KOPT-K1 (cell line): ENCODE results near the gene BCL2.
A peak's percentile ranks its signal among the peaks of the same experiment; 100 is the strongest.

ENCODE experiments used
- H3K27ac ChIP-seq: fragments of 200-600 bp; sonication (generic); 2 replicates; pipeline ENCODE4 v1.5.1; 2016; ENCODE audit warnings: antibody characterized with exemption, mild to moderate bottlenecking, low read depth, low read length; ENCODE audit not compliant: poor library complexity, severe bottlenecking
- H3K36me3 ChIP-seq: fragments of 200-600 bp; sonication (generic); 2 replicates; pipeline ENCODE4 v1.5.1; 2017; ENCODE audit warnings: antibody characterized with exemption, mild to moderate bottlenecking, low read length, moderate library complexity; ENCODE audit not compliant: insufficient read depth
- H3K9me3 ChIP-seq: fragments of 200-600 bp; sonication (generic); 2 replicates; pipeline ENCODE4 v1.5.1; 2017; ENCODE audit warnings: antibody characterized with exemption, low read length, mild to moderate bottlenecking; ENCODE audit not compliant: insufficient read depth, poor library complexity, severe bottlenecking

Gene BCL2

GRCh38 chr18:63161032-63161760 is 158.4 kb downstream of the BCL2 start:
- no peaks in the 10 kb centered on the region for H3K36me3 ChIP-seq
- no peaks in the 10 kb centered on the region for H3K9me3 ChIP-seq
- peak overlapping the region; percentile 68 for H3K27ac ChIP-seq

- H3K27ac ChIP-seq = peak overlapping the region; percentile 68
- no peaks in the 10 kb centered on the region for H3K9me3 ChIP-seq
- no peaks in the 10 kb centered on the region for H3K36me3 ChIP-seq
Measured at GRCh38 chr18:63160172-63160995, 159.2 kb downstream of the BCL2 start.

- Histone ChIP-seq H3K36me3 (no peaks in the 10 kb centered on the region), H3K27ac (no peak overlapping the region), H3K9me3 (no peaks in the 10 kb centered on the region)
Measured at GRCh38 chr18:63159590-63159989, 160.0 kb downstream of the BCL2 start.

GRCh38 chr18:63158676-63159291 is 160.8 kb downstream of the BCL2 start:
- no peak overlapping the region for H3K27ac ChIP-seq
- H3K9me3 ChIP-seq = no peaks in the 10 kb centered on the region
- no peaks in the 10 kb centered on the region for H3K36me3 ChIP-seq

- H3K9me3 ChIP-seq = no peaks in the 10 kb centered on the region
- H3K36me3 ChIP-seq = no peaks in the 10 kb centered on the region
- H3K27ac ChIP-seq = peak overlapping the region; percentile 76
Measured at GRCh38 chr18:63158012-63158631, 161.4 kb downstream of the BCL2 start.

GRCh38 chr18:63157293-63158011 is 162.1 kb downstream of the BCL2 start:
- Histone ChIP-seq H3K36me3 (no peaks in the 10 kb centered on the region), H3K9me3 (no peaks in the 10 kb centered on the region), H3K27ac (peak overlapping the region; percentile 76)

- H3K27ac ChIP-seq = peak overlapping the region; percentile 76
- H3K36me3 ChIP-seq = no peaks in the 10 kb centered on the region
- H3K9me3 ChIP-seq = no peaks in the 10 kb centered on the region
Measured at GRCh38 chr18:63155910-63156773, 163.4 kb downstream of the BCL2 start.

GRCh38 chr18:63155169-63155852 is 164.3 kb downstream of the BCL2 start:
- Histone ChIP-seq H3K27ac (peak overlapping the region; percentile 76), H3K9me3 (no peaks in the 10 kb centered on the region), H3K36me3 (no peaks in the 10 kb centered on the region)

- no peaks in the 10 kb centered on the region for H3K36me3 ChIP-seq
- H3K27ac ChIP-seq = peak overlapping the region; percentile 76
- H3K9me3 ChIP-seq = no peaks in the 10 kb centered on the region
Measured at GRCh38 chr18:63154350-63155152, 165.0 kb downstream of the BCL2 start.

GRCh38 chr18:63152791-63153190 is 166.8 kb downstream of the BCL2 start:
- H3K9me3 ChIP-seq = no peaks in the 10 kb centered on the region
- H3K36me3 ChIP-seq = 0 out of 2 replicates have a peak, but pooled peaks cover 3% of the 10 kb centered on the region
- H3K27ac ChIP-seq = peak overlapping the region; percentile 76

- Histone ChIP-seq H3K36me3 (0 out of 2 replicates have a peak, but pooled peaks cover 3% of the 10 kb centered on the region), H3K9me3 (no peaks in the 10 kb centered on the region), H3K27ac (peak overlapping the region; percentile 76)
Measured at GRCh38 chr18:63152096-63152495, 167.5 kb downstream of the BCL2 start.

GRCh38 chr18:63151539-63151938 is 168.0 kb downstream of the BCL2 start:
- Histone ChIP-seq H3K36me3 (0 out of 2 replicates have a peak, but pooled peaks cover 3% of the 10 kb centered on the region), H3K27ac (peak overlapping the region; percentile 76), H3K9me3 (no peaks in the 10 kb centered on the region)
